Jurkat, Clone E6-1 (cell line): Measurements from ENCODE around the gene IFI35.
"Not testable (repeated sequence)": the region's sequence is repeated elsewhere in the genome, so short reads cannot be mapped to it uniquely, and the experiment has no call there.

Experiments
- DNase-seq: peaks from one replicate; pipeline ENCODE4 v3.0.0-alpha.2; 2011; ENCODE audit warnings: low read depth, low spot score
- H3K4me3 ChIP-seq: 2 replicates; pipeline ENCODE4 v1.5.1; 2011; ENCODE audit warnings: mild to moderate bottlenecking, low read length, control low read depth, moderate library complexity

Gene IFI35

DNA sequence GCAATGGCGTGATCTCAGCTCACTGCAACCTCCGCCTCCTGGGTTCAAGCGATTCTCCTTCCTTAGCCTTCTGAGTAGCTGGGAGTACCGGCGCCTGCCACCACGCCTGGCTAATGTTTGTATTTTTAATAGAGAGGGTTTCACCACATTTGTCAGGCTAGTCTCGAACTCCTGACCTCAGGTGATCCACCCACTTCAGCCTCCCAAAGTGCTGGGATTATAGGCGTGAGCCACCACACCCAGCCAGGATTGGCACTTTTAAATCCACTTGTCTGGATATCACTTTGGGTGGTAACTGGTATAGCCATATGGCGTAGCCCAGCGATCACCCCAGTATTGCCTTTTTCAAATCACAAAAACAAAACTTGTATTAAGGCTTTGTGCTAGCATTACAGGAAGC is 12.7 kb upstream of the IFI35 start:
- not testable (repeated sequence) for DNase-seq, H3K4me3 ChIP-seq

DNA sequence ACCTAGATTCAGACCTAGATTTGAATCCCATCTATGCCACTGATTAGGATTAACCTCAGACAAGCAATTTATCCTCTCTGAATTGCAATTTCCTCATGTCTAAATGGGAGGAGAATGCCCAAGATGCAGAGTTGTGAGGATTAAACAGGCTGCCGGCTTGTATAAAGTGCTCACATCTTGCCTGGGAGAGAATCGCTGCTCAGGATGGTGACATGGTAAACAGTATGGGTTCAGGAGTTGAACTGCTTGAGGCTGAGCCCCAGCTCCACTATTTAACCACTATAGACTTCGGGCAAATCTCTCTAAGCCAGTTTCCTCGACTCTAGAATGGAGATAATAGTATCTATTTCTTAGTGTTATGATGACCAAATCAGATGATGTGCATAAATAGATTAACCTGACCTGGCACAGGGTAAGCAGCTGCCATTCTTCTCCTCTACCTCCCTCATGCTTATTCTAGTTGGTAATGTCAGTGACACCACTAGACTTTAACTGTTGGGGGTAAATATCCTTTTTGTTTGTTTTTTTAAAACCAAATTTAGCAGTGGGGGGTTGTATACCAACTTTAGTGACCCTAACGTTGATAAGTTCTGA is 9.1 kb upstream of the IFI35 start:
- peak overlapping the region; percentile 50 for H3K4me3 ChIP-seq
- DNase-seq: no peak

DNA sequence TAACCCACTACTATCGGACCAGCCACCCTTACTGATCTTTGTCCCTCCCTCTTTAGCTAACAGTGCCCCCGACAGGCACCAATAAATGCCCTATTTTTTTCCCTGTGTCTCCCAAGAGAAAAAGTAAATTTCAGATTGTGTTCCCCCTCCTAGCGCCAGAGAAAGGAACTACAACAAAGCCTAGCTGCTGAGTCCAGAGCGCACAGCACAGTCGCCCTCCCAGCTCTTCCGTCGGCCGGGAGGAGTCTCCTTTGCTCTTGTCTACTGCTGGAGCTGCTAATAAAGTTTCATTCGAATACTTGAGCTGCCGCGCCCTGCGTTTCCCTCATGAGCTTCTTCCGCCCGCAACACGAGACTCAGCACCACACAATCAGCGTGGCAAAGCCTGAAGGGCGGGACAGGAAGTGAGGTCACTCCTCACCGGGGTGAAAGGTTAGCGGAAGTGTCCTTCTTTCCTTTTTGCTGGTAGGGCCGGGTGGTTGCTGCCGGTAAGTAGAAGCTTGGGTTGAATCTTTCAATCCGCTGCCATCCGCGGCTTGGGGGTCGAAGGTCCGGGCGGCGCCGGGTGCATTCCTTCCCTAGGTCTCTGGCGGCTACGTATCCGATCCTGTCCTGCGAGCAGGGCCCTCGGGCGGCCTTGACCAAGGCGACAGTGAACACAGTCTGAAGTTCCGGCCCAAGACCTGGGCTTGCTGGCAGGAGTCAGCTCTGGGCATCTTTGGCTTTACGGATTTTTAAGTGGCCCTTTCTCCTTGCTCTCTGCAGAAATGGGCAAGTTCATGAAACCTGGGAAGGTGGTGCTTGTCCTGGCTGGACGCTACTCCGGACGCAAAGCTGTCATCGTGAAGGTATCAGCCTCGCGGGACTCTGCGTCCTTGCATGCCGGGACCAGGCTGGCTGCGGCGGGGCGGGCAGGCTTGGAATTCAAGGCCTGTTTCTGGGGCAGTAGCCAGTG is 8.3 kb upstream of the IFI35 start, which contains the start of gene RPL27:
Gene RPL27 (plus strand): TSS at position 436 of the 955 bp plus-strand sequence. CDS start 332 bp downstream, at position 768.
- H3K4me3 ChIP-seq: peak within 1 kb of the TSS; percentile 79
- peak; percentile 100 for DNase-seq

DNA sequence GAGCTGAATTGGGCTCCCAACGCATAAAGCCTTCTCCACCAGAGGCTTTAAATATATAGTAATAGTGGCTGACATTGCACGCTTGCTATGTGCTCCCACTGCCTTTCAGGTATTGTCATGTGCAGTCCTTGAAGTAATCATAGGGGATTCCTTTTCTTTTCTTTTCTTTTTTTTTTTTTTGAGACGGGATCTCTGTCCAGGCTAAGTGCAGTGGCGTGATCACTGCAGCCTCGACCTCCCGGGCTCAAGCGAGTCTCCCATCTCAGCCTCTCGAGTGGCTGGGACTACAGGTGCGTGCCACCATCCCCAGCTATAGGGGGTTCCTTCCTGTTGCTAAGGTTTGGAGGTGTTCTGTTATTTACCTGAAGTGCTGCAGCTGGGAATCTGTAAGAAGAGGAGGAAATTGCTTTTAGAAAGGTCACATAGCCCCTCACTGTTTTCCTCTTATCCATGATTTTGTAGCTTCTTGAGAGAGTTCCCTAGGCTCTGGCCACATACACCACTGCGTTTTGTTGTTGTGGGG is 7.5 kb upstream of the IFI35 start:
- no peak for DNase-seq
- peak overlapping the region; percentile 79 for H3K4me3 ChIP-seq

DNA sequence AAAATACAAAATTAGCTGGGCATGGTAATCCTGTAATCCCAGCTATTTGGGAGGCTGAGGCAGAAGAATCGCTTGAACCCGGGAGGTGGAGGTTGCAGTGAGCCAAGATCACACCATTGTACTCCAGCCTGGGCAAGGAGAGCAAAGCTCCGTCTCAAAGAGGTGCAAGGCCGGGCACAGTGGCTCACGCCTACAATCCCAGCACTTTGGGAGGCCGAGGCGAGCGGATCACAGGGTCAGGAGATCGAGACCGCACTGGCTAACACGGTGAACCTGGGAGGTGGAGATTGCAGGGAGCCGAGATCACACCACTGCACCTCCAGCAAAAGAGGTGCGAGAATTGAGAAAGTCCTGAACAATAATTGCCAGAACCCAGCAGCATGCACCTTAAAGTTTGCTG is 5.7 kb upstream of the IFI35 start:
- H3K4me3 ChIP-seq, DNase-seq: not testable (repeated sequence)

DNA sequence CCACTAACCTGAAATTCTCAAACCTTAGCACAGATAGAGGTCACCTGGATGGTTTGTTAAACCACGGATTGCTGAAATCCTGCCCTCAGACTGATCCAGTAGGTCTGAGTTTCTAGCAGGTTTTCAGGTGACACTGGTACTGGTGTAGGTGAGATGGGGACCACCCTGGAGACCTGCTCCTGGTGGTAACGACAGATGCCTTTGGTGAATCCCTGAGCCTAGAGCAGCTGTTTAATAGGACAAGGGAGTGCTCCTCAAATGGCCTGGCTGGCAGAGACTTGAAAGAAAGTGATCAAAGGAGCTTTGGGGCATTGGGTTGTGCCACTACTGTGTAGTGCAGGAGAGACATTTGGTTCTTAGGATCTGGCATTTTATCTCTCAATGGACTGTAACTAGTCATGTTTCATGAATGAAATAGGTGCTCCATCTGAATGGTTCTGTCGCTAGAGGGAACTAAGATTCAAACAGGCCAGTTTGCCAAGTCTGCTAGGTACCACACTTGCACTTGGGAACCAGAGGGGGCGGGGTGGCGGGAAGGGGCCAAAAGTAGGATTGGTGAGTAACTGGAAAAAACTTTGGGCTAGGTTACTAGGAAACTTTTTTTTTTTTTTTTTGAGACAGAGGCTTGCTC is 2.9 kb upstream of the IFI35 start:
- DNase-seq: no peak
- no peak overlapping the region for H3K4me3 ChIP-seq

DNA sequence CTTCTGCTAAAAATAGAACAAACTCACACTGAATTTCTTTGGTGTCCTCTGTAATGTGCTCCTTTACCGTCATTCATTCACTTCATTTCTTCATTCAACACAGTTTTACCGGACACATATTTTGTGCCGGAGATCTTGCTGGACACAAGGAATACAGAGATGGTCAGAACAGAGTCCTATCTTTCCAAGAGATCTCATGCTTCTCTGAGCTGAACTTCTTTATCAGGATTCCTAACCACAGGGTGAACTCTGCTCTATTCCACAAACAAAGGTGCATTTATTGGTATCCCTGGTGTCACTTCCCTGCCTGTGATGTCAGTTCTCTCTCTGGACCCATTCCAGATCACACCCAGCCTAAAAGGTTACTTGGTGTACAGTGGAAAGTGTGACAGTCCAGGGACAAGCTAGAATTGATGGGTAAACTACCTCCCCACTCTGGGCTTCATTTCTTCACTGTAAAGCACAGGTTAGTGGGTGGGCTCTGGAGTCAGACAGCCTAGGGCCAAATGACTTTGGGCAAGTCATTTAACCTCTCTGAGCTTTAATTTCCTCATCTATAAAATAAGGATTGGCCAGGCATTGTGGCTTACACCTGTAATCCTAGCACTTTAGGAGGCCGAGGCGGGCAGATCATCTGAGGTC is 4.2 kb downstream of the IFI35 start:
- no peak overlapping the region for H3K4me3 ChIP-seq
- DNase-seq: no peak

DNA sequence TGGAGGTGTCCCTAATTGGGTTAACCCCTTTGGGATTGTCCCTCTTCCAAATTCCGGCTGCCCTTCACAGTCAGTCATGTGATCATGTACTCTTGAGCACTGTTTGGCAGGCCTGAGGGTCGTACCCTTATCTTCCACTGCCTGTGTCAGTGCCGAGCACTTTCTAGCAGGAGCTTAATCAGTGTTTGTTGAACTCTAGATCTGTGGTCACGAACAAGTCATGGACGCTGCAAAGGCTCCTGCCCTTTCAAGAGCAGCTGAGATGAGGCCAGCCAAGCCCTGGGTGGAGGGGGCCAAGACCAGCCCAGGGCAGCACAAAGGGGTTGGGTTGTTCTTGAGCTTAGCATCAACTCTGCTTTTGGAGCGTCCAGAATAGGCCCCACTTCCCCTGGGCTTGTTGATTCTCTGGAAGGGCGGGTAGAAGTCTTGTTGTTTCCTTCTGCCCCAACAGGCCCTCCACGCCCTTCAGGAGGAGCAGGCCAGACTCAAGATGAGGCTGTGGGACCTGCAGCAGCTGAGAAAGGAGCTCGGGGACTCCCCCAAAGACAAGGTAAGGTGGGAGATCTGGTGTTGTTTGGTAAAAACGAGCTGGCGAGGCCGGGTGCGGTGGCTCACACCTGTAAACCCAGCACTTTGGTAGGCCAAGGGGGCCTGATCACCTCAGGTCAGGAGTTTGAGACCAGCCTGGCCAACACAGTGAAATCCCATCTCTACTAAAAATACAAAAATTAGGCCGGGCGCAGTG is 5.3 kb downstream of the IFI35 start:
- no peak for DNase-seq
- H3K4me3 ChIP-seq: no peak overlapping the region

DNA sequence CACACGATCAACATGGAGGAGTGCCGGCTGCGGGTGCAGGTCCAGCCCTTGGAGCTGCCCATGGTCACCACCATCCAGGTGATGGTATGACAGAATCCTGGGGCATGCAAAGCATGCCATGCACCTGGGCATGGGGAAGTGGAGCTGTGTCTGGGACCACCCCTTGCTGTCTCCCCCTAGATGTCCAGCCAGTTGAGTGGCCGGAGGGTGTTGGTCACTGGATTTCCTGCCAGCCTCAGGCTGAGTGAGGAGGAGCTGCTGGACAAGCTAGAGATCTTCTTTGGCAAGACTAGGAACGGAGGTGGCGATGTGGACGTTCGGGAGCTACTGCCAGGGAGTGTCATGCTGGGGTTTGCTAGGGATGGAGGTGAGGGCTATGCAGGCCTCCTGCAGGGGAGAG is 6.7 kb downstream of the IFI35 start:
- DNase-seq: no peak
- no peak overlapping the region for H3K4me3 ChIP-seq

DNA sequence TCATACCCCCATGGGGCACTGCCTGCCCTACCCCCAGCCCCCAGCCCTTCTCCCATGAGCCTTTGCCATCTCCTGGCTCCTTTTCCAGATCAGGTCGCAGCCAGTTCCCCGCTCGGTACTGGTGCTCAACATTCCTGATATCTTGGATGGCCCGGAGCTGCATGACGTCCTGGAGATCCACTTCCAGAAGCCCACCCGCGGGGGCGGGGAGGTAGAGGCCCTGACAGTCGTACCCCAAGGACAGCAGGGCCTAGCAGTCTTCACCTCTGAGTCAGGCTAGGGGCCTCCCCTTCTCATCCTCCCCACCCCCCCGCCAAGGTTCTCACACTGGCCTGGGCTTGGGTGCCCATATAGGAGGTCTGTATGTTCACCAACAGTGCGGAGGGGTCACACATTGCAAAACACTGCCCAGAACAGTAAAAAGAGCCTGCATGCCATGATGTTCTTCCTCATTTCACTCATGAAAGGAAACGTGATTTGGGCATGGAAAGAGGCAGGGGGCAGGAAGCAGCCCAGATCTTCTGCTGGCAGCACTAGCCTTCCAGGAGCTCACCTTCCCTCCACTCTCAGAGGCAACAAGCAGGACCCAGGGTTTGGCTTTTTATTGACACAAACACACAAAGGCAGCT is 7.5 kb downstream of the IFI35 start:
- no peak overlapping the region for H3K4me3 ChIP-seq
- no peak for DNase-seq

DNA sequence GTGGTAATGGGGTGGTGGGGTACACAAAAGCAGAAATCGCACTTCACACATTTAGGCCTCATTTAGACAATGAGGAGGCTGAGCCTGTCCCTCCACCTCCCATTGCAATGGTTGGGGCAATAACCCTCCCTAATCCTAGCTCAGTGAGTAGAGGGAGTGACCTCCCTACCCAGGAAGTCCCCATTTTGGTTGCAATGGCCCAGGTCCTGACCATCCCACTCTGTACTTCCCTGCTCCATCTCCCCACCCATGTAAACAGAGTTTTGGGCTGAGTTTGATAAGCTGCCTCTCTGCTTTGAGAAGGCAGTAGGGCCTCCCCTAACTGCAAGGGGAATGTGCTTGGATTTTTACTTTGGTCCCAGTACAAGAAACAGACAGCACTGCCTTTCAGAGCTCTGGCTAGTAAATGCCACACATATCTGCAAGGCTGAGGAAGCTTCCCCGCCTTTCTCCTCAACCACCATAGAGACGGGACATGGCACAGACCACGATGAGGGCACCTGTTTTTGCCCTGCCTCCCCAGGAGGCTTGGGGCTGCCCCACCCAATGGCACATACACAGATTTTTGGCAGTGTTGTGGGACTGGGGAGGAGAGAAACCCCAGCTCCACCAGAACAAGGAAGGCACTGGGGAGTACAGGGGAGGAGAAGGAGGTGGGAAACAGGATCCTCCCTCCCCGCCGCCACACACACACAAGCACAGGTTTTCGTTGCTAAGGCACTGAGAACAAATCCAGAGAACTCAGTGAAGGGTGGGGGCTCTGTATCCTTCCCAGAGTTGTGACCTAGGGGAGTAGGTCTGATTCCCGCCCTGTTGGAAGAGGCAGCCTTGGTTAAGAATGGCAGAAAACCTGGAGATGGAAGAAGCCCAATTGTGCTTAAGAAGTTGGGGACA is 8.3 kb downstream of the IFI35 start:
- H3K4me3 ChIP-seq: no peak overlapping the region
- DNase-seq: no peak

DNA sequence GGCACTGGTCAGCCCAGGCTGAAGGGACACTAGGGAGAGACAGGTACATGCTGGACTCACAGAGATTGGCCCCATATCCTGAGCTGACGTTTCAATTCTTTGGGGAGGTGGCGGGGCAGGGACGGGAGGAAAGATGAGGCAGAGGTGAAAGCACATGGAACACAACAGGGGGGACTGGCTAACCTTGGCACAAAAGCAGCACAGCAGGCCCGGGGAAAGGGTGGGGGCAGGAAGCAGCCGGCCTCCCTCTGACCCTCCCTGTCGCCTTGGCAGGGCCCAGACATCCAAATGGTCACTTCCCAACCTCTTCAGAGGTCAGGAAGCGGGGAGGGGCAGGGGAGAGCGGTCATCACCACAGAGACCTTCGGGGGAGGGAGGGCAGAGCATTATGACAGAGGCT is 9.0 kb downstream of the IFI35 start:
- H3K4me3 ChIP-seq: no peak overlapping the region
- no peak for DNase-seq

DNA sequence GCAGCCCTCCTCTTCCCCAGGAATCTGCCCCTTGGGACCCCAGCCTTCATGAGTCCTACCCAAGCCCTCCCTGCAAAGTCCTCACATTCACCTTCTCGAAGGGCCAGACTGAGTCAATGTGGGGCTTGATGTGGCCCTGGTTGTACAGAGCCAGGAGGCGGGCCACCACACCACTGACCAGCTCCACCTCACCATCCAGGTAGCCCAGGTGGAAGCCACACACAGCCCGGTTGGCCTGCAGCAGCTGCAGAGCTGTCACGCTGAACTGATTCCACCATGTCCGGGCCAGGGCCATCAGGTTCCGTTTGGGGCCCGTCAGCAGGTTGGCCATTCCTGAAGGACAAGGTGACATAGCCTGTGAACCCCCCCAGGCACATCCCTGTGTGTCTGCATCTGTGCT is 9.6 kb downstream of the IFI35 start:
- DNase-seq: no peak
- H3K4me3 ChIP-seq: no peak overlapping the region

DNA sequence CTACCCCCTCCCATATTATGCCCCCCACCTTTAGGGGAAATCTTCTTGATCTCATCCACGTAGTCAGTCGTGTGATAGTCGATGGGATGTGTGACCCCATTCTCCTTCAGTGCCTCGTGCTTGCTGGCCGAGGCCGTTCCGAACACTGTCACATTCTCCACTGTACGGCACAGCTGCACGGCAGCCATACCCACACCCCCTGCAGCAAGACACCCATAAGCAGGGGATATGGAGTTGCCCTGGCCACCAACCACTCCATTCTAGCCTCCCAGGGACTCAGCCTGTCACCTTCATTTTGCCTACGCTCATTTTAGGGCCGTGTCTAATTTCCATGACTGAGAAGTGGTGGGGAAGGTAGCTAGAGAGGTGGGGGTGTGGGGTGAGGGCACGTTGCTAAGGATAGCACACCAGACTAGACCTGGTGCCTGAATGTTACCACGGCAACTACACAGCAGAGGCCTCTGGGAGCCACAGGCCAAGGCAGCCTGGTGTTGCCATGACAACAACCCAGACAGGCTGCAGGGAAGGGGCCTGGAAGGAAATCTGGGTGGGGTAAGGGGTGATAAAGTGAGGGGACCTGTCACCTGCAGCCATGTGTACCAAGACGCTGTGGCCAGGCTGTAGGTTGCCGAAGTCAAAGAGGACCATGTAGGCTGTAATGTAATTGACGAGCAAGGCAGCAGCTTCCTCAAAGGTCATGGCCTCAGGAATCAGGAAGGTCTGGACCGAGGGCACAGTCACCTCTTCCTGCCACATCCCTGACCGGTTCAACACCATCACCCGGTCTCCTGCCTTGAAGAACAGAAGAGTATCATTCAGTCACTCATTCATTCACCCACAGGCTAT is 11.6 kb downstream of the IFI35 start:
- H3K4me3 ChIP-seq: peak overlapping the region; percentile 29
- DNase-seq: peak; percentile 81

DNA sequence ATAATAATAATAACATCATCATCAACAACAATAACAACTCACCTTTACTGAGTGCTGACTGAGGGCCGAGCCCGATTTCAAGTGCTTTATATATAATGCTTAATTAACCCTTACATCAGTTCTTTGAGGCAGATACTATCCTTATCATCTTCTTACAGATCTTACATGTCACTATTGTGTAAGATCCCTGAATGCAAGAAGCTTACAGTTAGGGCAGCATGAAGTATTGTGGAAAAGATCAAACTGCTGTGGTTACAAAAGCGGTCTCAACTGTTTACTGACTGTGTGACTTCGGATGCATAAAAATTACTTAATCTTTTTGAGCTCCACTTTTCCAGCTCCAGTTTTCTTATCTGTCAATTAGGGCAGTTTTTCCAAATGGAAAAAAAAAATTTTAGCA is 12.3 kb downstream of the IFI35 start:
- peak; percentile 95 for DNase-seq
- H3K4me3 ChIP-seq: peak overlapping the region; percentile 36

DNA sequence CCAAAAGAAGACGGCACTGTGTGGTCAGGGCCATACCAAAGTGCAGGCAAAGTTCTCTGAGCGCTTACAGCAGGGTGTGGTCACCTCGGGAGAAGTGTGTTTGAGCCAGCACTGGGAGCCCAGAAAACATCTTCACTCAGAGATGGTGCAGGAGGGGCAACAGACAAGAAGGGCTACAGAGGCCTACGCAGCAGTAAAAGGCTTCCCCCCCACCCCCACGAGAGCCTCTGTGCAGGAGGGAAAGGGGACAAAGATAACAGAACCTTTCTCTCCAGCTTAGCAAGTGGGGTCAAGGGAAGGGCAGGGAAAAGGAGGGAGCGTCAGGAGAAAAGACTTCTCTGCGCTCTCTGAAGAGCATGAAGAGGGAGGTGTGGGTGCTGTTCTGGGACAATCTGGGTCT is 12.8 kb downstream of the IFI35 start:
- no peak for DNase-seq
- peak overlapping the region; percentile 36 for H3K4me3 ChIP-seq
